ENCODE results near the gene GPNMB.

GRCh38 chr7:23232966-23233365, 13.6 kb upstream of the GPNMB start:
- TF ChIP-seq CTCF (IDR thresholded peaks at IDR 0.05), result no peak
- TF ChIP-seq POLR2A (IDR thresholded peaks at IDR 0.05), result no peak
- TF ChIP-seq POLR2AphosphoS5 (IDR thresholded peaks at IDR 0.05), result no peak
- TF ChIP-seq EP300 (IDR thresholded peaks at IDR 0.05), result no peak
